GM12891 (cell line): ENCODE measurements around the gene C1QTNF12.

ENCODE experiments used
- PAX5 ChIP-seq: IDR thresholded peaks from 2 replicates; pipeline ENCODE4 v1.6.1; 2011; ENCODE audit warnings: low read length, moderate library complexity, mild to moderate bottlenecking; ENCODE audit not compliant: insufficient read depth, severe bottlenecking
- POLR2A ChIP-seq: IDR thresholded peaks from 2 replicates; pipeline ENCODE4 v1.6.1; 2011; ENCODE audit warnings: low read depth, low read length, control low read depth
- POLR2AphosphoS5 ChIP-seq: IDR thresholded peaks from 2 replicates; pipeline ENCODE4 v1.6.1; 2011; ENCODE audit warnings: low read depth, low read length, control low read depth
- SPI1 ChIP-seq: IDR thresholded peaks from 2 replicates; pipeline ENCODE4 v1.6.1; 2011; ENCODE audit warnings: low read depth, low read length, control low read depth
- TAF1 ChIP-seq: IDR thresholded peaks from 2 replicates; pipeline ENCODE4 v1.6.1; 2011; ENCODE audit warnings: low read depth, low read length, control low read depth

DNA sequence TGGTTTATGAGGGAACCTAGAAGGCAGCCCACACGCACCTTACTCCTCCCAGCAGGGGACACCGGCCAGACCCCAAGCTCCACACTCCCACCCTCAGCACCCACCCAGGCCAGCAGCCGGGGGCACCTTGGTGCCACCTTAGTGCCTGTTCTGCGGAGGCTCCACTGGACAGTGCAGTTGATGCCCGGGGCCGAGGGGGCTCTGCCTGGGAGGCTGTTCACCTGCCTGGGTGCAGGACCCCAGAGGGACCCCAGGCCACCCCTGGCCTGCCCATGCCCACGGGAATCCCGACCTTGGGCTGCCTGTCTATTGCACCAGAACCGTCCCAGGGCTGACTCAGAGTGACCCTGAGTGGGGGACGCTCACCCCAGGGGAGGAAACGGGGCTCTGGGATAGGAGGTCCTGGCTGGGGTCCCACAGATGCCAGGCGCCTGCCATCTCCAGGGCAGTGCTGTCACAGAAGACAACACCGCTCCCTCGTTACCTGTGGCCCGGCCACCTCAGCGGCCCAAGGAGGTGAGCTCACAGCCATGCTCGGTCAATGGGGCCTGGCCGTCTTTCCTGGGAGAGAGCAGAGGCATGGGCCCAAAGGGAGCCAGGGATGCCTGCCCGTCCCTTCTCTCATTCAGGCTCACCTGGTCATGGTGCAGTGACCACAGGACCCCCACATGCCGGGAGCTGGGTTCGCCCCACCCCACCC lies 34.4 kb upstream of the C1QTNF12 start:
- TF ChIP-seq POLR2AphosphoS5 (no peak), POLR2A (no peak), TAF1 (no peak), PAX5 (no peak), SPI1 (no peak)
